Tracheal epithelial cell (primary cell): ENCODE data around the gene AP2A2. TPM values are rescaled to one million over a fixed set of nuclear protein-coding genes. Genes with fewer than 3 reads are reported as not detected.

Experiments
- total RNA-seq: library from RNA; depleted of rRNA; stranded (reverse); fragments of >200 nt; gene quantifications from 2 replicates; pipeline ENCODE4 v1.2.1, GENCODE V29; 2014

The AP2A2 gene
- total RNA-seq, result 16.4 and 17.1 TPM in 2 replicates

DNA sequence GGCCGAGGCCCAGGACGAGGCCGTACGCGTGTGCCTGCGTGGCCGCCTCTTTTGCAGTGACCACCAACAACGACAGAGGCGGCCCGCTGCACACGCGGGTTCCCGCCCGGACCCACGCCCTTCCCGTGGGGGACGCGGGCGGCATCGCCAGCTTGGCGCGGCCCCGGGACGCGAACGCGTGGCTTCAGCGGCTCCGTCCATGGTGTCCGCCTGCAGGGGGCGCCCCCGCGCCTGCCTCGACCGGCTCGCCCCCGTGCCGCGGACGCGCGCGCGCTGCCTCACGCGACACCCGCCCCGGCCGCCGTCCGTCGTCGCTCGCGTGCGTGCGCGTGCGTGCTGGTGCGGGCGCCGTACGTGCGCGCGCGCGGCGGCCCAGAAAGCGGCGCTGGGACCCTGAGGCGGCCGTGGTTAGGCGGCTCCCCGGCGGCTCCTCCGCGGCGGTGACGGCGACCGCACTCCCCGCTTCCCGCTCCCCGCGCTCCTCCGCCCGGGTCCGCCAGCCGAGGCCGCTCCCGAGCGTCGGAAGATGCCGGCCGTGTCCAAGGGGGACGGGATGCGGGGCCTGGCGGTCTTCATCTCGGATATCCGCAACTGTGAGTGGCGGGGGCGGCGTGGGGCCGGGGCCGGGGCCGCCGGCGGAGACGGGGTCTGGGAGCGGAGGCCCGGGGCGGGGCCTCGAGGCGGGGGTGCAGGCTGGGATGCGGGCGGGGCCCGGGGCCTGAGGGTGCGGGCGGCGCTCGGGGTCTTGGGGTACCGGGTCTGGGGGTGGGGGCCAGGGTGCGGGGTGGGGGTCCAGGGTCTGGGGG lies at the start of gene AP2A2:
TSS of gene AP2A2 (plus strand) at position 375 of the 806 bp plus-strand sequence. CDS start at position 527, 152 bp downstream.

GRCh38 chr11:910589-911030 lies 15.1 kb upstream of the AP2A2 start, which contains the start of gene CHID1:
Gene CHID1 (minus strand): TSS chr11:910810. CDS start chr11:904816, 5,994 bp downstream.

DNA sequence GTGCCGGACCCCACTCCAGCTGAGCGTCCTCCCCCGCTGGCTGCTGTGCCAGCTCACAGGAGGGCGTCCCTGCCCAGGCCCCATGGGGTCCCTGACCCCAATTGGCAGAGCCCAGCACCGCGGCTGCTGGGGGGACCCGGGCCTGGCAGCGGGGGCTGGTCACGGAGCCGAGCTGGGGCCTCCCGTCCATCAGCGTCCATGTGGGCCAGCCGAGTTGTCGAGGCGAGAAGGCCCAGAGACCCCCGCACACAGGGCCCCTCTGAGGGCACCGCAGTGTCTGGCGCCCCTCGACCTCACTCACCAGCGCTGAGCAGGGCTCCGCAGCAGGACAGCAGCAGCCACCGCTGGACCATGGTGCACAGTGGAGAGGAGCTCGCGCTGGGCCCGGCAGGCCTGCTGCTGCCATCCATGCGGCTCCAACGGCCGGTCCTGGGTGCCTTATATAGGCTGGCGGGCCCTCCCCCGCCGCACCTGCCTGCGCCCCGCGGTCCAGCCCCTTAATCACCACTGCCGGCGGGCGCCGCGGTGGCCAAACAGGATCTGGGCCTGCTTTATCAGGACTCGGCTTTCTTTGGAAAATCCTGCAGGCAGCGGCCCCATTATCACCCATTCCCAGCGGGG lies 110.7 kb downstream of the AP2A2 start, which contains the start of gene MUC6:
TSS of gene MUC6 (minus strand) at position 416 of the 621 bp plus-strand sequence. CDS start at position 353, 63 bp downstream.

Other genes with a start within 250 kb of the AP2A2 start
- 31.1 and 41.1 TPM in 2 replicates for gene DEAF1, start 230.6 kb upstream of the AP2A2 start, total RNA-seq
- gene TMEM80, start 230.1 kb upstream of the AP2A2 start, total RNA-seq, result 4.8 and 15.6 TPM in 2 replicates
- 165 and 183 TPM in 2 replicates for gene EPS8L2, start 219.6 kb upstream of the AP2A2 start, total RNA-seq
- gene TALDO1, start 178.4 kb upstream of the AP2A2 start, total RNA-seq, result 259 and 288 TPM in 2 replicates
- 19.5 and 23.2 TPM in 2 replicates for gene GATD1, start 148.4 kb upstream of the AP2A2 start, total RNA-seq
- gene CEND1, start 135.8 kb upstream of the AP2A2 start, total RNA-seq, result not detected in 2 replicates
- 9.2 and 11.3 TPM in 2 replicates for gene SLC25A22, start 127.6 kb upstream of the AP2A2 start, total RNA-seq
- 4.8 and 7.2 TPM in 2 replicates for gene PIDD1, start 120.6 kb upstream of the AP2A2 start, total RNA-seq
- gene RPLP2, start 115.9 kb upstream of the AP2A2 start, total RNA-seq, result 347 and 511 TPM in 2 replicates
- 11.1 and 11.9 TPM in 2 replicates for gene PNPLA2, start 107.0 kb upstream of the AP2A2 start, total RNA-seq
- 0.43 and 2.4 TPM in 2 replicates for gene CRACR2B, start 98.0 kb upstream of the AP2A2 start, total RNA-seq
- 274 and 430 TPM in 2 replicates for gene CD151, start 92.9 kb upstream of the AP2A2 start, total RNA-seq
- 15.1 and 37.4 TPM in 2 replicates for gene POLR2L, start 83.3 kb upstream of the AP2A2 start, total RNA-seq
- 45.0 and 53.3 TPM in 2 replicates for gene TSPAN4, start 83.0 kb upstream of the AP2A2 start, total RNA-seq
- 56.9 and 59.9 TPM in 2 replicates for gene CHID1, start 15.1 kb upstream of the AP2A2 start, total RNA-seq
- gene MUC6, start 110.8 kb downstream of the AP2A2 start, total RNA-seq, result not detected in 2 replicates
- not detected in 2 replicates for gene MUC2, start 149.0 kb downstream of the AP2A2 start, total RNA-seq
- gene MUC5AC, start 232.1 kb downstream of the AP2A2 start, total RNA-seq, result under 0.01 TPM in 1 of 2 replicates, not detected in the other